HG02759 (cell line): ENCODE measurements around the gene CSNK1D.
"Not testable (repeated sequence)": the region's sequence is repeated elsewhere in the genome, so short reads cannot be mapped to it uniquely, and the experiment has no call there.

Experiments used
- ATAC-seq: cut with Tn5 transposase; IDR thresholded peaks from one replicate; pipeline ENCODE4 v1.9.1; 2021; ENCODE audit warnings: mild to moderate bottlenecking, moderate library complexity; ENCODE audit not compliant: unreplicated experiment

CSNK1D gene

DNA sequence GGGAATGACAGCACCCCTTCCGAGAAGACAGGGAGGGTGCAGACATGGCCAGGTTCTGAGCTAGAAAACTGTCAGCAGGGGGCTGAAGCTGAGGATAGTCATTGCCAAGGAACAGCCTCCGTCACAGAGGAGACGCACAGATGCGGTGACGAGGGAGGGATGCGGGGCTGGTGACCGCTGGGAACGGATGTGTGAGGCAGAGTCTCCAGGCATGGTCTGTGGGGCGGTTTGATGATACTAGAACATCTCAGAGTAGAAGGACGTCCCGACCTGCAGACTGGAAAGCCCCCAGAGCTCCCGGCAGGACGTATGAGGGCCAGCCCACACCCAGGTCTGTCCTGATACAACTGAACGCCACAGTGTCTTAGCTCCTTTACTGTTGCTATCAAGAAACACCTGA lies 1.8 kb upstream of the CSNK1D start:
- no peak for ATAC-seq

DNA sequence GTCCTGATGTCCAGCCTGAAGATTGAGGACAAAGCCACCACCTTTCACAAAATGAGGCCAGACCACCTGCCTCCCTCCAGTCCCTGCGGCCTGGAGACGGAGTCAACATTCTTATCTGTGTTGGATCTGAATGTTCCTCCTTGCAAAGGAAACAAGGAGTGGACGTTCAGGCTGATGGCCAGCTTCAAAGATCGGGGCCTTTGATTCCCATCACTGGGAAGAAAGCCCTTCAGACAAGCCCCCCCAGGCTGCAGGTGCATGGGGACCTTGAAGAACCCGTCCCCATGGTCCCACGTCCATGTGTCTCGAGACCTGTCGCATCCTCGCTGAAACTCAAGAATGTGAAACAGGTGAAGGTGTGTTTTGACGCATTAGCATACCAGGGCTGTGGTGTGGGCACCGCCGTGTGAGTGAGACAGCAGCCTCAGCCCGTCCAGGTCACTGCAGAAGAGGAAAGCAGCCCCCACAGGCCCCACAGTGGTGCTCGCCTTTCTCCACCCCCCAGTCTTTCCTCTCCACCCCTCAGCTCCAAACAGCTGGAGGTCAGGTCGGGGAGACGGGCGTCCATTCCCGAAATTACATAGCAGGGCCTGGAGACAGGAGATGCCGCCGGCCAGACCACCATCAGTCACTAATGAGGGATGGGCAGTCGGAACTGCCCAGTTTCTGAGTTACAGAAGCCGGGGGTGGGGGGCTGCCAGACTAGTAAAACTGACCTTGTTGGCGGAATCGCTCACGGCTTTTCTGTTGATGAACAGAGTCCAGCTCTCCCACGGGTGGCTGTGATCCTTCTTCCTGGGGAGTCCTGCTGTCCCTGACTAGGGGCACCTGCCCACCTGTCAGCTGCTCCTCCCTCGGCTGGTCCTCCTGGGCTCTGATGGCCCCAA lies 877 bp upstream of the CSNK1D start:
- ATAC-seq = no peak

GRCh38 chr17:82272495-82273326 lies 789 bp downstream of the CSNK1D start:
- no peak for ATAC-seq

- ATAC-seq = no peak
Observed at GRCh38 chr17:82271401-82271800, 2.1 kb downstream of the CSNK1D start.

- no peak for ATAC-seq
Observed at GRCh38 chr17:82270651-82271050, 2.8 kb downstream of the CSNK1D start.

GRCh38 chr17:82269882-82270500 lies 3.5 kb downstream of the CSNK1D start:
- no peak for ATAC-seq

- no peak for ATAC-seq
Observed at GRCh38 chr17:82269138-82269881, 4.2 kb downstream of the CSNK1D start.

DNA sequence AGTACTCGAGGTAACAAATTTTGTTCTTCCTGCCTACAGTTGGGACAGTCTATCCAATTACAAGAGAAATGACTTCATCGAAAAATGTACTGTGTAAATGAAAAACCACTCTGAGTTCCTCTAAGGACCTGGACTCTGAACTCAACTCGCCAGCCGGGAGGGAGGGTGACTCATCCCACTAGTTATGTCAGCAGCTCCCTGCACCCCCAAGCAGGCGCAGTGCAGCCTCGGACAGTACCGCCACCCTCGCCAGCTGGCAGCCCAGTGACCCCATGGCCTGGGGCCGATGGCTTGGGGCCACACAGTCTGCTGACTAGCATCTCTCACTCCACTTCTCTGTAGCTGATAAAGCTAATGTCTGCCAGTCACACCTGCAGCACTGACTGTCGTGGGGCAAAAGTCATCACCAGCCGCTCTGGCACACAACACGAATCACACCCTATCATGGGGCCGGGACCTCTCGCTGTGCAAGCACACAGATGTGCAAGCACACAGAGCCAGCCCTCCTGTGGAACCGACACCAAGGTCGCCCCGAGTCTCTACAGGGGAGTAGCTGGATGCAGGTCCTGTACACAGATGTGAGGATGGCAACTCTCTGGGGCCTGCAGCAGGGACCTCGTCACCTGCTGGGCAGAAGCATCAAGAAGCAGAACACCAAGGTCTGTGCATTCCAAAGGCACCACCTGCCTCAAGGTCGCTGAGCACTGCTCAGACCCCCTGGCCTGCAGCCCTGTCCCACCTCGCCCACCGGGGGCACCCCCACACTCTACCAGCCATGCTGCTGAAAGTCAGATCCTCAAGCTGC lies 5.7 kb downstream of the CSNK1D start:
- ATAC-seq = no peak

DNA sequence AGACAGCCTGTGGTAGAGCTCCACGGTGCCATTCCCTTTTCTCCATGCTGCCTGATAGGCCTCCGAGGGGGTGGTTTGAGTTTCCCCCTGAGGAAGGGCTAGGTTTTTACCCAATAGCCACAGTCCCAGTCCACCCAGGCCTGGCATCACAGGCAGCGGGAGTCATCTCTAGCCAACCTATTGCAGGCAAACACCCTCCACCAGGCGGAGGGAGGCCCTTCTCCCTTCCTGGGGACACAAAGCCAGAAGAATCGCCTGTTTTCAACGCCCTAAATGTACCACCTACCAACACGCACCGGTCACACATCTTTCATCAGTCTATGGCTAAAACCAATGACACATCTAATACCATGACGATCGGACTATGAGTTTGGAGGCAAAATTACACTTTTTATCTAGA lies 7.4 kb downstream of the CSNK1D start:
- no peak for ATAC-seq

DNA sequence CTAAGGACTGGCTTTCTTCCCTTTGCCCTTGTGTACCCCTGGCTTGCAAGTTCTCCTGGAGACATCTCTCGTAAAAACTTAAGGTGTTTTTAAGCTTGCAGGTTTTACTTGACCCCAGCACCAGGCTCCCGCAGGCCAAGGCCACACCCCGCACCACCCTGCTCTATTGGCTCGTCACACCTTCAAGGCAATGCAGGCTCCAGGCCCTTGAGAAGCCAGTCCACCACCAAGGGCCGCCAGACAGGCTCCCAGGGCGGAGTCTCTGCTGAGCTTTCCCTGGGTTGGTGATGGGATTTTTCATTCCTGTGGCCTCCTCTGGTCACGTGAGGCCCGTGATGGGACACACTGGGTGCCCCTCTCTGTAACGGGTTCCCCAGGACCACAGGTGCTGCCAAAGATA lies 9.9 kb downstream of the CSNK1D start:
- no peak for ATAC-seq

- ATAC-seq = no peak
Observed at GRCh38 chr17:82262344-82262743, 11.2 kb downstream of the CSNK1D start.

- not testable (repeated sequence) for ATAC-seq
Observed at GRCh38 chr17:82259972-82260961, 13.2 kb downstream of the CSNK1D start.

DNA sequence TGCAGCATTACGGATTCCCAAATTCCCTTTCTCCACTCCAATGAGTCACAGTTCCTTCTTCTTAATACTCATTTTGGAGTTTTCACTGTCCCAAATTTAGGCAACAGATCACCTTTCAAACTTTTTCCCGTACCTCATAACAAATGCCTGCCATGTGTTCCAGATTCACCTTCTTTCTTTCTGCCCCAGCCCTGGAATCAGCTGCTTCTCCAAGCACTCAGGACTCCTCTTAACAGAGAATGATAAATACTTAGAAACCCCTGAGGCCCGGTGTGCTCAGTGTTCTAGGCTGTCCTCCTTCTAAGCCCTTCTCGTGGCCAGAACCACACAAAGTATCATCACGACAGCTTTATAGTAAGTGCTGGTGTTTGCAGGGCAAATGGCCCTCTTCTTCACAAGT lies 14.9 kb downstream of the CSNK1D start:
- no peak for ATAC-seq

- no peak for ATAC-seq
Observed at GRCh38 chr17:82257473-82257872, 16.0 kb downstream of the CSNK1D start.

GRCh38 chr17:82256242-82256885 lies 17.1 kb downstream of the CSNK1D start:
- no peak for ATAC-seq

- no peak for ATAC-seq
Observed at GRCh38 chr17:82255402-82255972, 18.0 kb downstream of the CSNK1D start.

DNA sequence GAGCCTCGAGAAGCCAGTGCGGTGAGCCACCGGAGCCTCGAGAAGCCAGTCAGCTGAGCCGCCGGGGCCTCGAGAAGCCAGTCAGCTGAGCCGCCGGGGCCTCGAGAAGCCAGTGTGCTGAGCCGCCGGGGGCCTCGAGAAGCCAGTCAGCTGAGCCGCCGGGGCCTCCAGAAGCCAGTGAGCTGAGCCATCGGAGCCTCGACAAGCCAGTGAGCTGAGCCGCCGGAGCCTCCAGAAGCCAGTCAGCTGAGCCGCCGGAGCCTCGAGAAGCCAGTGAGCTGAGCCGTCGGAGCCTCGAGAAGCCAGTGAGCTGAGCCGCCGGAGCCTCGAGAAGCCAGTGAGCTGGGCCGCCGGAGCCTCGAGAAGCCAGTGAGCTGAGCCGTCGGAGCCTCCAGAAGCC lies 18.8 kb downstream of the CSNK1D start:
- ATAC-seq = not testable (repeated sequence)

DNA sequence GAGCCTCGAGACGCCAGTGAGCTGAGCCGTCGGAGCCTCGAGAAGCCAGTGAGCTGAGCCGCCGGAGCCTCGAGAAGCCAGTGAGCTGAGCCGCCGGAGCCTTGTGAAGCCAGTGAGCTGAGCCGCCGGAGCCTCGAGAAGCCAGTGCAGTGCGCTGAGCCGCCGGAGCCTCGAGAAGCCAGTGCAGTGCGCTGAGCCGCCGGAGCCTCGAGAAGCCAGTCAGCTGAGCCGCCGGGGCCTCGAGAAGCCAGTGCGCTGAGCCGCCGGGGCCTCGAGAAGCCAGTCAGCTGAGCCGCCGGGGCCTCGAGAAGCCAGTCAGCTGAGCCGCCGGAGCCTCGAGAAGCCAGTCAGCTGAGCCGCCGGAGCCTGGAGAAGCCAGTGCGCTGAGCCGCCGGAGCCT lies 19.4 kb downstream of the CSNK1D start:
- not testable (repeated sequence) for ATAC-seq
